ENCODE results near the gene AMBRA1. TPM values are rescaled to one million over a fixed set of nuclear protein-coding genes. Genes with fewer than 3 reads are reported as not detected.

AMBRA1 gene
- polyA plus RNA-seq, 1 donor from 2014 or later, result 34.5 TPM

DNA sequence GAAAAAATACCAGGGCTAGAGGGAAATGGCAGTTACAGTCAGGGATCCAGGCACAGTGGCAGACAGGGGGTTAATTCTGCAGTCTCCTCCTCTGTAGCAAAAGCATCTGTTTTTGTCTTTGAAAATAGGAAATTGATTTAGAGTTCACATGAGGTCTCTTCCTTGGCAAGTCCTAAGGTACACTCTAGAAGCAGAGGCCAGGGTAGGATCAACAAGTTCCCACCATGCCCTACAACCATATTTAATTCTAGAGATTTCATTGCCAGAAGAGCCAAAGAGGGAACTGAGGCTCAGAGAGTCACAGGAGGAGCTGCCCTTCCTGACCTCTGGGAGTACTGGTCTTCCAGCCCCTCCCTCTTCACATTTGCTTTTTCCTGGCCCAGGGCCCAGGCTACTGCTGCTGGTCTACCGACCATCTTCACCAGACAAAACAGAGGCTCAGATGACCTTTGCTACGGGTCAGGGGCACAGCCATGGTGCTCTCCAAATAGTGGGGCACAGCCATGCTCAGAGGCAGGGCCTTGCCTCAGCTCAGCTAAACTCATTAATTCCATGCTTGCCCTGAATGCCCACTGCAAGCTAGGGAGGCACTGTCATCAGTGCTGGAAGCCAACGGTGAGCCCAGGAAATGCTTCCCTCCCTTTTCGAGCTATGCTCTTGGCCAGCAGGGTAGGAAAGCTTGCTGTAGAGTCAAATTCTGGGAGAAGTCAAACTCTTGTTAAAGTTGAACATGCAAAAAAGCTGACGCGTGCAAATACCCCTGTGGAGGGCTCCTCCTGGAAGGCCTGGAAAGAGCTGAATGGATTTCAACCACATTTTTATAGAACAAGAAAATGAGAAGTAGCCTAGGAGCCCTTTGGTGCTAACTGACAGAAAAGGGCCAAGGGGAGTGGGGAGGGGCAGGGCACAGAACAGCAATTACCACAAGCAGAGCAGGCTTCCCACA is 190.6 kb downstream of the AMBRA1 start:
- no peak overlapping the region for H3K9ac ChIP-seq (ENCODE audit: low read length)
- H4K20me1 ChIP-seq (ENCODE audit: insufficient read depth), result no peaks in the 10 kb centered on the region
- no peak overlapping the region for H2AFZ ChIP-seq (ENCODE audit: low read depth, low read length)
- H3K4me3 ChIP-seq (ENCODE audit: low read length), result no peak overlapping the region
- H3K79me2 ChIP-seq (replicated peaks; ENCODE audit: insufficient read depth, low read length), result no peaks in the 10 kb centered on the region
- H3K36me3 ChIP-seq (ENCODE audit: insufficient read depth, low read length), result no peaks in the 10 kb centered on the region
- no peaks in the 10 kb centered on the region for H3K9me2 ChIP-seq (ENCODE audit: insufficient read depth, low read length)
- H3K9me3 ChIP-seq (ENCODE audit: low read length), result no peaks in the 10 kb centered on the region
- H3F3A ChIP-seq (ENCODE audit: insufficient read depth, low read length, poor library complexity, severe bottlenecking), result no peaks in the 10 kb centered on the region
- H3K4me2 ChIP-seq (ENCODE audit: low read length), result no peak overlapping the region
- TF ChIP-seq, protein P1, sequence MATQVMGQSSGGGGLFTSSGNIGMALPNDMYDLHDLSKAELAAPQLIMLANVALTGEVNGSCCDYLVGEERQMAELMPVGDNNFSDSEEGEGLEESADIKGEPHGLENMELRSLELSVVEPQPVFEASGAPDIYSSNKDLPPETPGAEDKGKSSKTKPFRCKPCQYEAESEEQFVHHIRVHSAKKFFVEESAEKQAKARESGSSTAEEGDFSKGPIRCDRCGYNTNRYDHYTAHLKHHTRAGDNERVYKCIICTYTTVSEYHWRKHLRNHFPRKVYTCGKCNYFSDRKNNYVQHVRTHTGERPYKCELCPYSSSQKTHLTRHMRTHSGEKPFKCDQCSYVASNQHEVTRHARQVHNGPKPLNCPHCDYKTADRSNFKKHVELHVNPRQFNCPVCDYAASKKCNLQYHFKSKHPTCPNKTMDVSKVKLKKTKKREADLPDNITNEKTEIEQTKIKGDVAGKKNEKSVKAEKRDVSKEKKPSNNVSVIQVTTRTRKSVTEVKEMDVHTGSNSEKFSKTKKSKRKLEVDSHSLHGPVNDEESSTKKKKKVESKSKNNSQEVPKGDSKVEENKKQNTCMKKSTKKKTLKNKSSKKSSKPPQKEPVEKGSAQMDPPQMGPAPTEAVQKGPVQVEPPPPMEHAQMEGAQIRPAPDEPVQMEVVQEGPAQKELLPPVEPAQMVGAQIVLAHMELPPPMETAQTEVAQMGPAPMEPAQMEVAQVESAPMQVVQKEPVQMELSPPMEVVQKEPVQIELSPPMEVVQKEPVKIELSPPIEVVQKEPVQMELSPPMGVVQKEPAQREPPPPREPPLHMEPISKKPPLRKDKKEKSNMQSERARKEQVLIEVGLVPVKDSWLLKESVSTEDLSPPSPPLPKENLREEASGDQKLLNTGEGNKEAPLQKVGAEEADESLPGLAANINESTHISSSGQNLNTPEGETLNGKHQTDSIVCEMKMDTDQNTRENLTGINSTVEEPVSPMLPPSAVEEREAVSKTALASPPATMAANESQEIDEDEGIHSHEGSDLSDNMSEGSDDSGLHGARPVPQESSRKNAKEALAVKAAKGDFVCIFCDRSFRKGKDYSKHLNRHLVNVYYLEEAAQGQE (IDR thresholded peaks at IDR 0.05; ENCODE audit: borderline replicate concordance), result no peak
- H3K27ac ChIP-seq (ENCODE audit: low read length), result no peak overlapping the region
- no peaks in the 10 kb centered on the region for H3K27me3 ChIP-seq (ENCODE audit: insufficient read depth, low read depth, low read length)

DNA sequence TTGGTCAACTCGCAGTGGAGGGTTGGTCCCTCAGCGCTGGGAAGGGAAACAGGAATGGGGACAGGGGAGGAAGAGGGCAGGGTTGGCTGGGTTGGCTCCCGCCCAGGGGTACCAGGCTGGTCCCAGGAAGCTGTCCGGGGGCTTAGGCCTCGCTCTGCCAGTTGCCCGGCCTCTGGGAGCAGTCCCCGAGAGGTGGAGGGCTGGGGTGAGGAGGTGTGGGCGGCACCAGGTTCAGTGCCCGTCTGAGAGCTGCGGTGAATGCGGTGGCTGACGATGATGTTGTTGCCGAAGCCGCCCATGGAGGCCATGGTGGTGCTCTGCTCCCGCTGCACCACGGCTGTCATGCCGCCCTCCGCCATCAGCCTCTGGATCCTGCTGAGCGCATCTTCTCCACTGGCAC is 196.3 kb downstream of the AMBRA1 start:
- H3F3A ChIP-seq (ENCODE audit: insufficient read depth, low read length, poor library complexity, severe bottlenecking), result no peaks in the 10 kb centered on the region
- no peaks in the 10 kb centered on the region for H3K9me3 ChIP-seq (ENCODE audit: low read length)
- no peak overlapping the region for H2AFZ ChIP-seq (ENCODE audit: low read depth, low read length)
- H3K9me2 ChIP-seq (ENCODE audit: insufficient read depth, low read length), result no peaks in the 10 kb centered on the region
- H4K20me1 ChIP-seq (ENCODE audit: insufficient read depth), result no peaks in the 10 kb centered on the region
- no peak overlapping the region for H3K9ac ChIP-seq (ENCODE audit: low read length)
- peaks cover 13% of the 10 kb centered on the region for H3K27me3 ChIP-seq (ENCODE audit: insufficient read depth, low read depth, low read length)
- no peak overlapping the region for H3K4me2 ChIP-seq (ENCODE audit: low read length)
- no peaks in the 10 kb centered on the region for H3K36me3 ChIP-seq (ENCODE audit: insufficient read depth, low read length)
- TF ChIP-seq EZH2 (IDR thresholded peaks at IDR 0.05; ENCODE audit: borderline replicate concordance, insufficient read depth, low read length, poor library complexity, severe bottlenecking), result no peak
- TF ChIP-seq, protein P2, sequence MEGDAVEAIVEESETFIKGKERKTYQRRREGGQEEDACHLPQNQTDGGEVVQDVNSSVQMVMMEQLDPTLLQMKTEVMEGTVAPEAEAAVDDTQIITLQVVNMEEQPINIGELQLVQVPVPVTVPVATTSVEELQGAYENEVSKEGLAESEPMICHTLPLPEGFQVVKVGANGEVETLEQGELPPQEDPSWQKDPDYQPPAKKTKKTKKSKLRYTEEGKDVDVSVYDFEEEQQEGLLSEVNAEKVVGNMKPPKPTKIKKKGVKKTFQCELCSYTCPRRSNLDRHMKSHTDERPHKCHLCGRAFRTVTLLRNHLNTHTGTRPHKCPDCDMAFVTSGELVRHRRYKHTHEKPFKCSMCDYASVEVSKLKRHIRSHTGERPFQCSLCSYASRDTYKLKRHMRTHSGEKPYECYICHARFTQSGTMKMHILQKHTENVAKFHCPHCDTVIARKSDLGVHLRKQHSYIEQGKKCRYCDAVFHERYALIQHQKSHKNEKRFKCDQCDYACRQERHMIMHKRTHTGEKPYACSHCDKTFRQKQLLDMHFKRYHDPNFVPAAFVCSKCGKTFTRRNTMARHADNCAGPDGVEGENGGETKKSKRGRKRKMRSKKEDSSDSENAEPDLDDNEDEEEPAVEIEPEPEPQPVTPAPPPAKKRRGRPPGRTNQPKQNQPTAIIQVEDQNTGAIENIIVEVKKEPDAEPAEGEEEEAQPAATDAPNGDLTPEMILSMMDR (IDR thresholded peaks at IDR 0.05; ENCODE audit: poor library complexity, severe bottlenecking), result no peak
- no peak for TF ChIP-seq POLR2AphosphoS5 (IDR thresholded peaks at IDR 0.05)
- no peak for TF ChIP-seq EP300 (conservative IDR thresholded peaks at IDR 0.05; ENCODE audit: poor library complexity, severe bottlenecking)
- TF ChIP-seq SMC3 (conservative IDR thresholded peaks at IDR 0.05; ENCODE audit: poor library complexity), result no peak
- TF ChIP-seq, protein P1 (IDR thresholded peaks at IDR 0.05; ENCODE audit: borderline replicate concordance), result no peak
- TF ChIP-seq RAD21 (conservative IDR thresholded peaks at IDR 0.05), result no peak
- no peak for TF ChIP-seq TAF1 (IDR thresholded peaks at IDR 0.05; ENCODE audit: low read depth)
- TF ChIP-seq MXI1 (conservative IDR thresholded peaks at IDR 0.05; ENCODE audit: poor library complexity, severe bottlenecking), result no peak
- H3K79me2 ChIP-seq (replicated peaks; ENCODE audit: insufficient read depth, low read length), result no peaks in the 10 kb centered on the region
- H3K27ac ChIP-seq (ENCODE audit: low read length), result peak overlapping the region; percentile 49
- H3K4me3 ChIP-seq (ENCODE audit: low read length), result no peak overlapping the region

Data from neural cell (in vitro differentiated cells).